Measurements from ENCODE around the gene PCYT2.

PCYT2 gene

GRCh38 chr17:81860756-81861568 is 50.2 kb downstream of the PCYT2 start (continued):
- TF ChIP-seq, protein P1, sequence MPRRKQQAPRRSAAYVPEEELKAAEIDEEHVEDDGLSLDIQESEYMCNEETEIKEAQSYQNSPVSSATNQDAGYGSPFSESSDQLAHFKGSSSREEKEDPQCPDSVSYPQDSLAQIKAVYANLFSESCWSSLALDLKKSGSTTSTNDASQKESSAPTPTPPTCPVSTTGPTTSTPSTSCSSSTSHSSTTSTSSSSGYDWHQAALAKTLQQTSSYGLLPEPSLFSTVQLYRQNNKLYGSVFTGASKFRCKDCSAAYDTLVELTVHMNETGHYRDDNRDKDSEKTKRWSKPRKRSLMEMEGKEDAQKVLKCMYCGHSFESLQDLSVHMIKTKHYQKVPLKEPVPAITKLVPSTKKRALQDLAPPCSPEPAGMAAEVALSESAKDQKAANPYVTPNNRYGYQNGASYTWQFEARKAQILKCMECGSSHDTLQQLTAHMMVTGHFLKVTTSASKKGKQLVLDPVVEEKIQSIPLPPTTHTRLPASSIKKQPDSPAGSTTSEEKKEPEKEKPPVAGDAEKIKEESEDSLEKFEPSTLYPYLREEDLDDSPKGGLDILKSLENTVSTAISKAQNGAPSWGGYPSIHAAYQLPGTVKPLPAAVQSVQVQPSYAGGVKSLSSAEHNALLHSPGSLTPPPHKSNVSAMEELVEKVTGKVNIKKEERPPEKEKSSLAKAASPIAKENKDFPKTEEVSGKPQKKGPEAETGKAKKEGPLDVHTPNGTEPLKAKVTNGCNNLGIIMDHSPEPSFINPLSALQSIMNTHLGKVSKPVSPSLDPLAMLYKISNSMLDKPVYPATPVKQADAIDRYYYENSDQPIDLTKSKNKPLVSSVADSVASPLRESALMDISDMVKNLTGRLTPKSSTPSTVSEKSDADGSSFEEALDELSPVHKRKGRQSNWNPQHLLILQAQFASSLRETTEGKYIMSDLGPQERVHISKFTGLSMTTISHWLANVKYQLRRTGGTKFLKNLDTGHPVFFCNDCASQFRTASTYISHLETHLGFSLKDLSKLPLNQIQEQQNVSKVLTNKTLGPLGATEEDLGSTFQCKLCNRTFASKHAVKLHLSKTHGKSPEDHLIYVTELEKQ (tag by site-specific recombination; IDR thresholded peaks at IDR 0.05; ENCODE audit: borderline replicate concordance), result no peak; the same call in 1 of the 2 replicates
- TF ChIP-seq ZBTB20 (tag by site-specific recombination; IDR thresholded peaks at IDR 0.05) (peak; percentile 97), ZNF639 (tag by site-specific recombination; IDR thresholded peaks at IDR 0.05) (no peak), YY1 (tag by site-specific recombination; IDR thresholded peaks at IDR 0.05) (peak; percentile 82), YY2 (tag by site-specific recombination; IDR thresholded peaks at IDR 0.05) (peak; percentile 57), ZBTB17 (tag by site-specific recombination; IDR thresholded peaks at IDR 0.05) (peak; percentile 73), EGR2 (tag by site-specific recombination; IDR thresholded peaks at IDR 0.05; ENCODE audit: low read depth) (0 out of 2 replicates have a peak, but pooled peaks have one; percentile 30), IKZF3 (tag by site-specific recombination; IDR thresholded peaks at IDR 0.05) (no peak), ZNF341 (tag by site-specific recombination; IDR thresholded peaks at IDR 0.05; ENCODE audit: low read depth) (0 out of 2 replicates have a peak, but pooled peaks have one; percentile 36), ZNF549 (tag by site-specific recombination; IDR thresholded peaks at IDR 0.05) (no peak), ZBTB21 (tag by site-specific recombination; IDR thresholded peaks at IDR 0.05) (peak; percentile 61), PRDM1 (tag by site-specific recombination; IDR thresholded peaks at IDR 0.05) (no peak), KLF1 (tag by site-specific recombination; IDR thresholded peaks at IDR 0.05) (peak; percentile 79), ZNF660 (tag by site-specific recombination; IDR thresholded peaks at IDR 0.05) (peak; percentile 69; the same call in 1 of the 2 replicates), ZFP69B (tag by site-specific recombination; IDR thresholded peaks at IDR 0.05) (0 out of 2 replicates have a peak, but pooled peaks have one; percentile 41), GLI4 (tag by site-specific recombination; IDR thresholded peaks at IDR 0.05) (no peak), PBX3 (CRISPR knock-in tag; IDR thresholded peaks at IDR 0.05) (no peak; the same call in 1 of the 2 replicates), ZNF76 (tag by site-specific recombination; IDR thresholded peaks at IDR 0.05; ENCODE audit: borderline replicate concordance, low read depth) (peak; percentile 39), REST (tag by site-specific recombination; IDR thresholded peaks at IDR 0.05) (no peak), ZNF707 (tag by site-specific recombination; IDR thresholded peaks at IDR 0.05) (no peak), ZNF704 (tag by site-specific recombination; IDR thresholded peaks at IDR 0.05) (no peak)
- TF ChIP-seq, protein P2, sequence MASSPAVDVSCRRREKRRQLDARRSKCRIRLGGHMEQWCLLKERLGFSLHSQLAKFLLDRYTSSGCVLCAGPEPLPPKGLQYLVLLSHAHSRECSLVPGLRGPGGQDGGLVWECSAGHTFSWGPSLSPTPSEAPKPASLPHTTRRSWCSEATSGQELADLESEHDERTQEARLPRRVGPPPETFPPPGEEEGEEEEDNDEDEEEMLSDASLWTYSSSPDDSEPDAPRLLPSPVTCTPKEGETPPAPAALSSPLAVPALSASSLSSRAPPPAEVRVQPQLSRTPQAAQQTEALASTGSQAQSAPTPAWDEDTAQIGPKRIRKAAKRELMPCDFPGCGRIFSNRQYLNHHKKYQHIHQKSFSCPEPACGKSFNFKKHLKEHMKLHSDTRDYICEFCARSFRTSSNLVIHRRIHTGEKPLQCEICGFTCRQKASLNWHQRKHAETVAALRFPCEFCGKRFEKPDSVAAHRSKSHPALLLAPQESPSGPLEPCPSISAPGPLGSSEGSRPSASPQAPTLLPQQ (tag by site-specific recombination; IDR thresholded peaks at IDR 0.05), result peak; percentile 67; the same call in 1 of the 2 replicates
- TF ChIP-seq, protein P3, sequence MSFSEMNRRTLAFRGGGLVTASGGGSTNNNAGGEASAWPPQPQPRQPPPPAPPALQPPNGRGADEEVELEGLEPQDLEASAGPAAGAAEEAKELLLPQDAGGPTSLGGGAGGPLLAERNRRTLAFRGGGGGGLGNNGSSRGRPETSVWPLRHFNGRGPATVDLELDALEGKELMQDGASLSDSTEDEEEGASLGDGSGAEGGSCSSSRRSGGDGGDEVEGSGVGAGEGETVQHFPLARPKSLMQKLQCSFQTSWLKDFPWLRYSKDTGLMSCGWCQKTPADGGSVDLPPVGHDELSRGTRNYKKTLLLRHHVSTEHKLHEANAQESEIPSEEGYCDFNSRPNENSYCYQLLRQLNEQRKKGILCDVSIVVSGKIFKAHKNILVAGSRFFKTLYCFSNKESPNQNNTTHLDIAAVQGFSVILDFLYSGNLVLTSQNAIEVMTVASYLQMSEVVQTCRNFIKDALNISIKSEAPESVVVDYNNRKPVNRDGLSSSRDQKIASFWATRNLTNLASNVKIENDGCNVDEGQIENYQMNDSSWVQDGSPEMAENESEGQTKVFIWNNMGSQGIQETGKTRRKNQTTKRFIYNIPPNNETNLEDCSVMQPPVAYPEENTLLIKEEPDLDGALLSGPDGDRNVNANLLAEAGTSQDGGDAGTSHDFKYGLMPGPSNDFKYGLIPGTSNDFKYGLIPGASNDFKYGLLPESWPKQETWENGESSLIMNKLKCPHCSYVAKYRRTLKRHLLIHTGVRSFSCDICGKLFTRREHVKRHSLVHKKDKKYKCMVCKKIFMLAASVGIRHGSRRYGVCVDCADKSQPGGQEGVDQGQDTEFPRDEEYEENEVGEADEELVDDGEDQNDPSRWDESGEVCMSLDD (tag by site-specific recombination; IDR thresholded peaks at IDR 0.05), result 0 out of 2 replicates have a peak, but pooled peaks have one; percentile 38

Measured in HEK293 (cell line).